Natural killer cell treated with Interleukin-12 subunit alpha and Interleukin-12 subunit beta and Interleukin-15 and Interleukin-18, amount 100 ng/mL, for 72 hours (primary cell): ENCODE data around the gene NMNAT3. TPM values are rescaled to one million over a fixed set of nuclear protein-coding genes. Genes with fewer than 3 reads are reported as not detected.

Experiments used
- ATAC-seq, 2 donors: fragments of 150-1000 bp; cut with Tn5 transposase in 1 of 2; sonication (Bioruptor Pico), chemical (Tn5 transposase) in 1 of 2; 2 replicates each; pipeline ENCODE4 v1.10.0; 2021
- DNase-seq: peaks from one replicate; pipeline ENCODE4 v3.0.0; 2022; ENCODE audit warnings: low spot score
- H3K27ac Mint-ChIP-seq, 2 donors: 1 replicate in 1 of 2; 2 replicates in 1 of 2; pipeline ENCODE4 v1.8.0; 2022; ENCODE audit warnings: mixed read lengths in 2 of 2, mild to moderate bottlenecking in 1 of 2, moderate library complexity in 1 of 2
- H3K27me3 Mint-ChIP-seq, 2 donors: 1 replicate in 1 of 2; 2 replicates in 1 of 2; pipeline ENCODE4 v1.8.0; 2022; ENCODE audit warnings: mixed read lengths in 2 of 2
- H3K36me3 Mint-ChIP-seq: one replicate; pipeline ENCODE4 v1.8.0; 2022; ENCODE audit warnings: mixed read lengths
- H3K4me1 Mint-ChIP-seq, 2 donors: 1 replicate in 1 of 2; 2 replicates in 1 of 2; pipeline ENCODE4 v1.8.0; 2022; ENCODE audit warnings: low read depth in 2 of 2, mixed read lengths in 2 of 2, mild to moderate bottlenecking in 1 of 2
- H3K4me3 Mint-ChIP-seq: one replicate; pipeline ENCODE4 v1.8.0; 2022; ENCODE audit warnings: mixed read lengths
- H3K9me3 Mint-ChIP-seq: 2 replicates; pipeline ENCODE4 v1.8.0; 2022; ENCODE audit warnings: mixed read lengths
- total RNA-seq, 2 donors: library from RNA; stranded (reverse); gene quantifications; one replicate each; pipeline ENCODE4 v1.2.3, GENCODE V29; 2022

NMNAT3 gene
- 1 to 10 TPM; 3.4 to 5.0 TPM for total RNA-seq

DNA sequence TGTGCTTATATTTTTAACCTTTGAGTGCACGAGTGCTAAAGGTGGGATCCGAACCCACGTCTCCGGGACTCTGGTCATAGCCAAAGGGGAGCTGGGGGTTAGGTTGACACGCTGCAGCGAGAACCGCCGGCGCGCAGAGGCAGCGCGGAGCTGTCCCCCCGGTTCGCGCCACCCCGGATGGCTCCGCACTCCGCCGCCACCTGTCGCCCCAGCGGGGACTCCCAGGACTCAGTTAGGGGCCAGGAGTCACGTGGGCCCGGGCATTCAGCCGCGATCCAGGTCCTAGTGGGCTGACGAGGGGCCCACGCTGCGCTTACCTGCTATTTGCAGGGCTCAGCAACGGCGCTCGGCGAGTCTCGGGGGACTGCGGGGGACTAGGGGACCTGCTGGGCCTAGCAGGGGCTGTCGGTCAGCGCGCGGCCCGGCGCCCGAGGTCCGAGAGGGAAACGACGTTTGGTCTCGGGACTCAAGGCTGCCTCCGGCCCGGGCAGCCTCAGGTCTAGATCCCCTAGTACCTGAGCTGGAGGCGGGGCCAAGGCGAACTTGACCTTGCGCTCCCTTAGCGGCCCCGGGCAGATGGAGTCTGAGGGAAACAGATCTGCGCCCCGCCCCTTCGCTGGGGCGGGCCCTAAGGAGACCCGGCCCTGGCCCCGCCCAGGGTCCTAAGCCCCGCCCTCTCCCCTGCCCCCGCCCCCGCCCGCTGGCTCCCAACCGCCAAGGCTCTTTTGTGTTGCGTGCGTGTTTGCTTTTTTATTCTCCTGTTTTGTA, at the start of gene NMNAT3:
Gene NMNAT3 (minus strand): TSS at position 585 of the 768 bp plus-strand sequence. CDS start 50,248 bp downstream, outside the sequence.
- Mint-ChIP-seq H3K4me1 (peaks cover 0 to 8% of the 10 kb centered on the region in 2 donors), H3K4me3 (peak within 1 kb of the TSS; percentile 71)
- ATAC-seq, result peak; percentile 99

DNA sequence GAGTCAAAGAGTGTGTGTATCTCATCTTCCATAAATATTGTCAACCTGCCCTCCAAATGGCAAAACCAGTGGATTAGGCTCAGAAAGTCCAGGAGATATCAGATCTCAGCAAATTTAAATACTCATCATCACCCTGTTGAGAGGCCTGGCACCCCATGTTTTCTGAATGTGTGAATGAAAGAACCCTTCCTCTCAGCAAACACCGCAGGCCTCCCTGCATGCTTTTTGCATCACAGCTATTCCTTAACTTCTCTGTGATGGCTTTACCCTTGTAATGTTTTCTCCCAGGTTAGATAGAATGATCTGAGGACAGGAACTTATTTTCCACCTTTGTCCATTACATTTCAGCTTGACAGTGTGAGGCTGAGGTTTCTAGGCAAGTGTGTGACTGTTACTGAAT, 43.6 kb upstream of the NMNAT3 start:
- peaks cover 4% of the 10 kb centered on the region for H3K9me3 Mint-ChIP-seq
- no peak overlapping the region for H3K4me3 Mint-ChIP-seq
- DNase-seq (no peak), ATAC-seq (no peak)
- H3K27me3 Mint-ChIP-seq, result peaks cover 2 to 17% of the 10 kb centered on the region in 2 donors
- H3K36me3 Mint-ChIP-seq, result no peaks in the 10 kb centered on the region
- H3K4me1 Mint-ChIP-seq, result no peaks in the 10 kb centered on the region
- no peak overlapping the region for H3K27ac Mint-ChIP-seq

More for the DNA sequence above, at the start of gene NMNAT3:
- Mint-ChIP-seq H3K9me3 (no peaks in the 10 kb centered on the region), H3K36me3 (no peaks in the 10 kb centered on the region), H3K27me3 (peaks cover 12 to 16% of the 10 kb centered on the region in 2 donors), H3K27ac (no peak within 1 kb of the TSS)
- peak; percentile 80 for DNase-seq

DNA sequence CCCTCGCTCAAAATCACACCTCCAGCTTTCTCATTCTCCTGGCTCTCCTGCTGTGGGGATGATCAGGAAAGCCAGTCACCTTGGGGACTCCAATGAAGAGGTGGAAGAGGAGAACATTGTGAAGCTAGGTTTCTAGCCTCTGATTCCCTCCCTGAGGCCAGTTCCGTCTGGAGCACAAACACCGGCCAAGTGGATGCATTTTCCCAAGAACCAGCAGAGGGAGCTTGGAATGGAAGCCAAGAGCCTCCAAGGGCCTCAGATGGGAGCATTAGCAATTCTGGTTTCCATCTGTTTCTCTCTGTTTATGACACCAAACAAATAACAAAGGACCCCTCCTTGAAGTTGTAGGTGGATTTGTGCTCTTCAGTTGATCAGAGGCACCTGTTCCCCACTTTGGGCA, 40.6 kb upstream of the NMNAT3 start:
- ATAC-seq, result no peak
- H3K27ac Mint-ChIP-seq, result no peak overlapping the region
- peaks cover 0 to 9% of the 10 kb centered on the region in 2 donors for H3K27me3 Mint-ChIP-seq
- no peak overlapping the region for H3K4me3 Mint-ChIP-seq
- no peaks in the 10 kb centered on the region for H3K4me1 Mint-ChIP-seq
- peaks cover 4% of the 10 kb centered on the region for H3K9me3 Mint-ChIP-seq
- no peak for DNase-seq
- no peaks in the 10 kb centered on the region for H3K36me3 Mint-ChIP-seq

DNA sequence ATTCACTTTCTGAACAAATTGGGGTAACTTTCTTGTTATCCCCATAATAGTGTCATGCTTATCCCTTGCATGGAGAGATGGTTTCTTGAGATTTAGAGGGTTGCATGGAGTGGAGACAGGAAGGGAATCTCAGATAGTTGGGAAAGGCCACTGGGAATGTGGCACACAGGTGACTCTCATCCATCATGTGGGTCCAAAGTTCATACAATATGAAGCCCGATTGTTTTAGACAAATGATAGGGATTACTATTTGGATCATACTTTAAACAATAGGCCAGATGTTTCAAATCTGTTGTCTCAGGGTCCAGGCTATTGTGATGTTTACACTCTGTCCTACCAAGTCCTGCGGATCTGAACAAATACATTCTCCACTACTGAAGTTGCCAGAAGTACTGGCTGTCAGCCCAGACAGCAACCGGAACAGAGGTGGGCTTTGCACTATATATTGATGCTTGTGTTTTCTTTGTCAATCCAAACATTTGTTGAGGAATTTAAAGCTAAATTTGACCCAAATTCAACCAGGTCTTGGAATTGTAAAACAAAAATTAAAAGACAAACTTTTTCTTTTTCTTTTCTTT, 39.2 kb upstream of the NMNAT3 start:
- Mint-ChIP-seq H3K9me3 (no peaks in the 10 kb centered on the region), H3K36me3 (no peaks in the 10 kb centered on the region), H3K4me1 (no peaks in the 10 kb centered on the region), H3K27ac (no peak overlapping the region), H3K27me3 (peaks cover 2 to 6% of the 10 kb centered on the region in 2 donors), H3K4me3 (no peak overlapping the region)
- no peak for ATAC-seq
- DNase-seq, result no peak

DNA sequence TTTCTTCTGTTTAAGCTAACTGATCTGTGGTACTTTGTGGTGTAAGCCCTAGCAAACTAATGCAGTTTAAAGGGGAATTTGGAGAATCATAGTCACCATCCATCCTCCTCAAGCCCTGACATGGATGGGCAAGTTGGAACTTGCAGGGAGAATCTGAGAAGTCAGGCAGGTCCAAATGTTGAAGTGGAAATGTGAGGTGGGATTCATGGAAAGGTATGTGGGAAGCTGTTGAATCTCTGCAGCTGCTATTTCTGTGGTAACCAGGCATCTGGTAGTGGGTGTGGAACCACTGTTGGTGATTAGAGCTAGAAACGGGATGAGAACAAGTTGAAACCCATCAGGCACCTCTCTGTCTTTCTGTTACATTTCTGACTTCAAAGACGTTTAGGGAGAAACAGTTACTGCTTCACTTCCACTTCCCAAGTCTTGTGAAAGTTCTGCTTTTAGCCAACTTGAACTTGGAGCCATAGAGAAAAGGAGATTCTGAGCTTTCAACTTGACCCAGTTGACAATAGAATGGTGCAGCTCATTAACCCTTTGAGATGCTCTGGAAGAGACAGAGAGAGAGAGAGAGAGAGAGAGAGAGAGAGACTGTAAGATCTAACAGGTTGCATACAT, 38.1 kb upstream of the NMNAT3 start:
- H3K27ac Mint-ChIP-seq, result no peak overlapping the region

DNA sequence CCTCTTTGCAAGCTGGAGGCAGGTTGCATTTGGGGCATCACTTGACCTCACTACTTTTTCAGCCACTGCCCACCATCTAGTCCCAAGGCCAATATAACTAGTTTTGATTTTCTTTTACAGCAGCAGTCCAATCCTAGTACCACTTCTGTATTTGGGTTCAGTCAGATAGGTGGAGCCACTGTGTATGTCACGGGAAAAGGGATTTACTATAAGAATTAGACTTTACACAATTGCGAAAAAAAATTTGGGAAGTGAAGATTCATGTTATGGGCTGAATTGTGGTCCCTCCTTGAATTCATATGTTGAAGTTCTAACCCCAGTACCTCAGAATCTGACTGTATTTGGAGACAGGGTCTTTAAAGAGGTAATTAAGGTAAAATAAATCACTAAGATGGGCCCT, 37.4 kb upstream of the NMNAT3 start:
- ATAC-seq (no peak), DNase-seq (no peak)
- no peak overlapping the region for H3K27ac Mint-ChIP-seq
- no peaks in the 10 kb centered on the region for H3K4me1 Mint-ChIP-seq
- H3K36me3 Mint-ChIP-seq, result no peaks in the 10 kb centered on the region
- H3K27me3 Mint-ChIP-seq, result peaks cover 8 to 21% of the 10 kb centered on the region in 2 donors
- H3K4me3 Mint-ChIP-seq, result no peak overlapping the region
- no peaks in the 10 kb centered on the region for H3K9me3 Mint-ChIP-seq

More for the DNA sequence above, 38.1 kb upstream of the NMNAT3 start:
- DNase-seq (no peak), ATAC-seq (no peak)
- Mint-ChIP-seq H3K9me3 (no peaks in the 10 kb centered on the region), H3K4me3 (no peak overlapping the region), H3K36me3 (no peaks in the 10 kb centered on the region), H3K4me1 (no peaks in the 10 kb centered on the region), H3K27me3 (peaks cover 4 to 14% of the 10 kb centered on the region in 2 donors)

DNA sequence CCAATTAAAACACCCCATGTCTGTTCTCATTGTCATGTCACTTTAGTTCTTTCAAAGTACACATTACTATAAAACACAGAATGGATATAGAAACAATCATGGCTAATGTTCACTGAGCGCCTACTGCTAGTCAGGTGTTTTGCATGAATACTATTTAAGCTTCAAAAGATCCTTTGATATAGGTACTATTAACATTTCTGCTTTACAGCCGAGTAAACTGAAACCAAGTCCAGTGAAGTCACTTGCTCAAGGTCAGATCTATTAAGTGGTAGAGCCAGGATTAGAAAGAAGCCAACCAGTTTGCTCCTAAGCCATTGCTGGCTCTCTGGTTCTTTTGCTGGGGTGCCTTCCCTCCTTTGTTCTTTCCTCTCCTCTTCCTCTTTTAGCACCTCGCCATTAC, 32.4 kb upstream of the NMNAT3 start:
- ATAC-seq (no peak), DNase-seq (no peak)
- H3K4me3 Mint-ChIP-seq, result no peak overlapping the region
- H3K27me3 Mint-ChIP-seq, result peaks cover 13 to 23% of the 10 kb centered on the region in 2 donors
- H3K36me3 Mint-ChIP-seq, result no peaks in the 10 kb centered on the region
- peaks cover 2% of the 10 kb centered on the region for H3K9me3 Mint-ChIP-seq
- H3K27ac Mint-ChIP-seq, result no peak overlapping the region
- no peaks in the 10 kb centered on the region for H3K4me1 Mint-ChIP-seq

DNA sequence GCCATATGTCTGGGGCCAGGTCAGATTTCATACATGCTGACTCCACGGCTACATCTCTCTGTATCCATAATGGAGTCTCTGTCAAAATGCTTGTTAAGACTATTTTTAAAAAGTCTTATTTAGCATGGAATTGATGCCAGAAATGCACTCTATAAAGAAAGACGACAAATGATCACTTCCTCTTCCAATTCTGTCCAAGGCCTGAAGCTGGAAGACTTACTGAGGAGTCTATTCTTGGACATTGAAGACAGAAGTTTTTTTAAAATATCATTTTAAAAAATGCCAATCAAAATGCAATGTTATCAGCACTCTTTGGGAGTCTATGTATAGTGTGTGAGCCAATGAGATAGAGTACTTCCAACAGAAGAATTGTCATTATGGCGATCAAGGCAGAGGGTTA, 27.9 kb upstream of the NMNAT3 start:
- DNase-seq (no peak), ATAC-seq (no peak)
- Mint-ChIP-seq H3K4me3 (no peak overlapping the region), H3K27me3 (peaks cover 11 to 18% of the 10 kb centered on the region in 2 donors), H3K9me3 (peaks cover 2% of the 10 kb centered on the region), H3K36me3 (no peaks in the 10 kb centered on the region), H3K4me1 (no peaks in the 10 kb centered on the region), H3K27ac (no peak overlapping the region)

DNA sequence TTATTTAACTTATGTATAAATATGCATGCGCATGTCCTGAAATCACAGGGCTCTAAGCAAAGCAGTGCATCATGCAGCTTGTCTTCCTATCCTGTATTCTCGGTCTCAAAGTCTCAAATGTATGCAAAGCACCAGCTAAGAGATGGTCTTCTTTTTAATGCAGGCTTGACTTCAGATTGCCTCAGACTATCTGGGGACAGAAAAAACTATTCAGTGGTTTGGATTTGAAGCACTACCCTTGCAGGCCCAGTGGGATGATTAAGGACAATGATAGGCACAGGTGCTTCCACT, 18.5 kb upstream of the NMNAT3 start:
- no peaks in the 10 kb centered on the region for H3K36me3 Mint-ChIP-seq
- DNase-seq (no peak), ATAC-seq (no peak)
- no peaks in the 10 kb centered on the region for H3K9me3 Mint-ChIP-seq
- no peaks in the 10 kb centered on the region for H3K4me1 Mint-ChIP-seq
- H3K4me3 Mint-ChIP-seq, result no peak overlapping the region
- no peak overlapping the region for H3K27ac Mint-ChIP-seq
- peaks cover 12 to 25% of the 10 kb centered on the region in 2 donors for H3K27me3 Mint-ChIP-seq

DNA sequence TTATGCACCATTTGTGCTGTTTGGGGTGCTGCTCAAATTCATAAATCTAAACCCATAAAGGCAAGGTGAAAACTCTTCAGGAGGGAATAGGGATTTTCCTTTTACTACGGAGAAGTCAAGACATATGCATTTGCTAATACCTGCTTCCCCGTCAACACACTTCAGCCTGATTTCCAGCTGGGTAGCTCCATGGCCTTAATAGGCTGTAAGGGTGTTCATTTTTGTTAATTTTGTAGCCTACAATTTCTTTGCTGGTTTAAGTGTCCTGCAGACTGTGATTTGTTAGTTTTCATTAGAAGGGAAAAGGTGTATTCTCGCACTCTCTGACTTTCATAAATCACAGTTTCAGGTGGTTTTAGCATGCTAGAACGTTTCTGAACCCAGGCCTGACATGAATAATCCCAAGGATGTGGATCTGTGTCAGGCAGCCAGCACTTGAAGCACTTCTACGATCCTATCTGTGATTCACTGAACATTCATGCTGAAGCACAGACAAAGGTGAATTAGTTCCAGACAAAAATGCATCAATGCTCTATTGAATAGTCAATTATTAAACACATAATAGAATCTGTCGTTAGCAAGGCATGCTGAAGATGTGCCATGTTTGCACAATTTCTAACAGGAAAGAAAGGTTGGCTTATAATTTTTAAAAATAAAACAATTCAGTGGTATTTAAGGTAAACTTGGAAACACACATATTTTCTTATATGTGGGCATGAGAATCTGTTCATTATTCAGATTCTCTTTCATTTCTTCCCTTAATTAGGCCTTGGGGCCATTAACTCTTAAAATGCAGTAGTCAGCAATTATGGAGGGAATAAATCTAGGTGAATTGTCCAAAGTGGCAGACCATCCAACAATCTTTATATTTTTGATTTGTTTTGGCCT, 17.9 kb upstream of the NMNAT3 start:
- H3K9me3 Mint-ChIP-seq, result no peaks in the 10 kb centered on the region
- peaks cover 10 to 22% of the 10 kb centered on the region in 2 donors for H3K27me3 Mint-ChIP-seq
- H3K36me3 Mint-ChIP-seq, result no peaks in the 10 kb centered on the region
- no peak overlapping the region for H3K4me3 Mint-ChIP-seq
- no peaks in the 10 kb centered on the region for H3K4me1 Mint-ChIP-seq
- DNase-seq (no peak), ATAC-seq (no peak)
- no peak overlapping the region for H3K27ac Mint-ChIP-seq

DNA sequence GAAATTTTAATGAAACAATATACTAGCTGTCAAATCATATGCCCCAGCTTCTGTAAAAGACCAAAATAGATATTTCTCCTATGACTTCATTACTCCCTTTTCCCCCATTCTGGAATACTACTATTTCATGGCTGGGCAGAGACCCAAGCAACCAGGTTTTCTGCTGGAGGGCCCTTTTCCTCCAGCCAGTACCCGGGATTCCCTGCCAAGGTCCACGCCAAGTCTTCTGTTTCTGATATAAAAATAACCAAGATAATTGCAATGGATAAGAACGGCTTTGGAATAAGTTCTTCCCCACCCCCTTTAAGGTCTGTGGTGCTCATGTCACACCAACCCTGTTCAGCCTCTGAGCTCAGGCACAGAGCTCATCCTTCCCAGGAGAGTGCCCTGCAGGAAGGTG, 17.2 kb upstream of the NMNAT3 start:
- no peaks in the 10 kb centered on the region for H3K36me3 Mint-ChIP-seq
- H3K27ac Mint-ChIP-seq, result no peak overlapping the region
- no peak for DNase-seq
- H3K4me1 Mint-ChIP-seq, result no peaks in the 10 kb centered on the region
- ATAC-seq, result no peak
- H3K27me3 Mint-ChIP-seq, result peaks cover 7 to 15% of the 10 kb centered on the region in 2 donors
- no peaks in the 10 kb centered on the region for H3K9me3 Mint-ChIP-seq
- H3K4me3 Mint-ChIP-seq, result no peak overlapping the region

DNA sequence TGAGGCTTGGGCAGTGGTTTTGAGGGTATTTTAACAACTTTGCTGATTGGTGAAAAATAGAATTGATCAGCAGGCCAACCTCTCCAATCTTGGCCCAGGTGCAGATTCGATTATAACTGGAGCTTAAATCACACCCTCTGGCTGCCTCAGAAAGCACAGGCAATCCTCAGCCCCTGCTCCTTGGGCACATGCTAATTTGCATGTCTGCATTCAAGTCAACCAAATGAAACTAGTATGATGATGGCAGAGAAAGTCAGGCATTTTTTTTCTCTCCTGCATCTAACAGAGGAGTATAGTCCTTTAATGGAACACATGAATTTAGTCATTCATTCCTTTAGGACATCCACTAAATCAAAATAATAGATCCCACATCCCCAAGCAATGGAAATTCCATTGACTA, 16.8 kb upstream of the NMNAT3 start:
- no peaks in the 10 kb centered on the region for H3K9me3 Mint-ChIP-seq
- H3K27me3 Mint-ChIP-seq, result peaks cover 7 to 14% of the 10 kb centered on the region in 2 donors
- no peak overlapping the region for H3K27ac Mint-ChIP-seq
- H3K4me1 Mint-ChIP-seq, result no peaks in the 10 kb centered on the region
- no peaks in the 10 kb centered on the region for H3K36me3 Mint-ChIP-seq
- H3K4me3 Mint-ChIP-seq, result no peak overlapping the region
- DNase-seq (no peak), ATAC-seq (no peak)

DNA sequence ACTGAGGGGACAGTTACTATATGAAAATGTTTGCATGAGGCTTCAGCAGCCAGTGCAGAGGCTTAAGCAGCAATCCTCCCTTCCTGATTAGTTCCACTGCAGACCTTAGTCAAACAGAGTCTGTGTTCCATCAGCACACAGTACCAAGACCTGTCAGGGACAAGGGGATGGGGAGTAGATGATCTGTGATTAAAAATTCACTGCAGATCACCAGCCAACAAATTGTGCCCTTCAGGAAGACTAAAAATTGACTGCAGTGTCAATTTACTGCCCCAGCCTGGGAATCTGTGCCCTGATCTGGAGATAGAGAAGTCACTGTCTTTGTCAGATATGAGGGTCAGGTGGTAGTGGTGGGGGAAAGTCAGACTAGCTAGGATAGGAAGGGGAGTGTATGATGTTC, 13.8 kb upstream of the NMNAT3 start:
- no peak for DNase-seq
- H3K27ac Mint-ChIP-seq, result no peak overlapping the region
- no peak overlapping the region for H3K4me3 Mint-ChIP-seq
- no peaks in the 10 kb centered on the region for H3K36me3 Mint-ChIP-seq
- H3K9me3 Mint-ChIP-seq, result no peaks in the 10 kb centered on the region
- ATAC-seq, result no peak
- no peaks in the 10 kb centered on the region for H3K4me1 Mint-ChIP-seq
- peaks cover 11 to 26% of the 10 kb centered on the region in 2 donors for H3K27me3 Mint-ChIP-seq
